SJSA1 (cell line): ENCODE measurements around the gene MMP3. TPM values are rescaled to one million over a fixed set of nuclear protein-coding genes. Genes with fewer than 3 reads are reported as not detected.

ENCODE experiments used
- DNase-seq, 2 experiments: peaks; one replicate each; pipeline ENCODE4 v3.0.0-alpha.2; 2015 to 2020; ENCODE audit warnings: low spot score in 2 of 2, low read depth in 1 of 2
- H3K27ac ChIP-seq: fragments of 250-450 bp; sonication (Bioruptor Pico); 2 replicates; pipeline ENCODE4 v1.5.1; 2020; ENCODE audit warnings: mild to moderate bottlenecking, moderate library complexity
- H3K27me3 ChIP-seq: fragments of 250-450 bp; sonication (Bioruptor Pico); replicated peaks from 2 replicates; pipeline ENCODE4 v1.5.1; 2020; ENCODE audit warnings: mild to moderate bottlenecking, moderate library complexity
- H3K36me3 ChIP-seq: fragments of 250-450 bp; sonication (Bioruptor Pico); 2 replicates; pipeline ENCODE4 v1.5.1; 2020; ENCODE audit warnings: mild to moderate bottlenecking
- H3K4me1 ChIP-seq: fragments of 250-450 bp; sonication (Bioruptor Pico); replicated peaks from 2 replicates; pipeline ENCODE4 v1.6.1; 2021; ENCODE audit warnings: mild to moderate bottlenecking
- H3K4me3 ChIP-seq: fragments of 250-450 bp; sonication (Bioruptor Pico); 2 replicates; pipeline ENCODE4 v1.5.1; 2020; ENCODE audit warnings: mild to moderate bottlenecking
- H3K9me3 ChIP-seq: fragments of 250-450 bp; sonication (Bioruptor Pico); replicated peaks from 2 replicates; pipeline ENCODE4 v1.5.1; 2020; ENCODE audit warnings: mild to moderate bottlenecking
- total RNA-seq: library from RNA; depleted of rRNA; stranded (reverse); fragments of >200 nt; shearing (Covaris generic); gene quantifications from 2 replicates; pipeline ENCODE4 v1.2.3, GENCODE V29; 2014; rRNA removed

MMP3 gene
- total RNA-seq, 1 experiment from 2014 or later = 0.32 TPM

DNA sequence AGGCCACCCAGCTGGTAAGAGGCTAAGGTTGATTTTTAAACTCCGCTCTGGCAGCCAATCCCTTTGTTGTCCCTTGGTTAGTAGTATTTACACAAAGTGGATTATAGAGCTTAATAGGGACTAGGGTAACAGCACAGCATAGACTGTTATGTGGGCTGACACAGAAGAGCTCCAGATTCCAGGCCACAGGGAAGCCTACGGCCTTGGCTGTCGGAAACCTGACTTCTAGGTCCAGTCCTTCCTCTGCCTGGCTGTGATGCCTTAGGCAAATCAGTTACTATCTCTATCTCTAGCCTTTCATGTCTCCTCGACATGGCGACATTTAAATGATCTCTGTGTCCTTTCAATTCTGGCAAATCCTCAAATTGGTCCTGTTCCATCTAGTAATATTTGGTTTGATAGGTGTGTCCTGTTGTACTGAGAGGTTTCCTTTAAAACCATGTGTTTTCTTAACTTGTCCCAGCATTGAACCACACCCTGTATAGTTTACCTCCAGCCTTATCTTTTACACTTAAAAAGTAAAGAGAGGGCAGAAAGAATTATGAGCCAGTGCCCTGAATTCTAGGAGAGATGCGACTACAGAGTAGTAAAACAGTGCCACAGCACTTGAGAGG, 49.6 kb downstream of the MMP3 start:
- DNase-seq = no peak
- no peak overlapping the region for H3K27ac ChIP-seq
- H3K9me3 ChIP-seq = no peaks in the 10 kb centered on the region
- H3K4me3 ChIP-seq = no peak overlapping the region
- H3K4me1 ChIP-seq = peaks cover 4% of the 10 kb centered on the region; the same call in 1 of the 2 replicates
- no peaks in the 10 kb centered on the region for H3K27me3 ChIP-seq
- no peaks in the 10 kb centered on the region for H3K36me3 ChIP-seq

DNA sequence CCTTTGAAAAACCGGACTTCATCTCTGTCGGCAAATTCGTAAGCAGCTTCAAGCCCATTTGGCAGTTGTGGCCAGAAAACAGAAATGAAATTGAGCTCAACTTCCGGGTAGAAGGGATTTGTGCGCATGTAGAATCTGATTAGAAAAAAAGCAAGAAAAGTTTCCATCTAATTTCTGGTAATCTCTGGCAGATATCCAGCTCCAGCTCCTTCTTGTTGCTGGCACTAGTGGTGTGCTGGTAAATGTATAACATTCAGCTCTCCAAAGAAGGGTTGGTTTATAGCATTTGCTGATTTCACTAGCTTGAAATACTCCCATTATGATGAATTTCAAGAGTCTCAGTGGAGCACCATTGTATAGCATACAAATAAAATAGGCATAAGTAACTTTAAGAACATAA, 50.8 kb downstream of the MMP3 start:
- H3K36me3 ChIP-seq = no peaks in the 10 kb centered on the region
- H3K4me1 ChIP-seq = no peaks in the 10 kb centered on the region
- no peaks in the 10 kb centered on the region for H3K27me3 ChIP-seq
- no peak for DNase-seq
- H3K27ac ChIP-seq = no peak overlapping the region
- no peaks in the 10 kb centered on the region for H3K9me3 ChIP-seq
- H3K4me3 ChIP-seq = no peak overlapping the region

GRCh38 chr11:102791271-102792036, 52.0 kb downstream of the MMP3 start:
- Histone ChIP-seq H3K9me3 (no peaks in the 10 kb centered on the region), H3K36me3 (no peaks in the 10 kb centered on the region), H3K4me1 (no peaks in the 10 kb centered on the region), H3K27me3 (no peaks in the 10 kb centered on the region), H3K4me3 (no peak overlapping the region), H3K27ac (no peak overlapping the region)
- no peak for DNase-seq

GRCh38 chr11:102788334-102788995, 54.9 kb downstream of the MMP3 start:
- no peak for DNase-seq
- no peaks in the 10 kb centered on the region for H3K9me3 ChIP-seq

More at GRCh38 chr11:102788334-102788995, 54.9 kb downstream of the MMP3 start:
- Histone ChIP-seq H3K27ac (no peak overlapping the region), H3K4me1 (no peaks in the 10 kb centered on the region), H3K36me3 (no peaks in the 10 kb centered on the region), H3K27me3 (no peaks in the 10 kb centered on the region), H3K4me3 (no peak overlapping the region)

Other genes with a start within 250 kb of the MMP3 start
- gene MMP20, start 218.3 kb downstream of the MMP3 start, total RNA-seq = not detected in 2 replicates
- not detected in 2 replicates for gene MMP27, start 137.8 kb downstream of the MMP3 start, total RNA-seq
- gene MMP8, start 118.7 kb downstream of the MMP3 start, total RNA-seq = not detected in 2 replicates
- 0.63 TPM in 1 of 2 replicates, not detected in the other for gene MMP10, start 63.0 kb downstream of the MMP3 start, total RNA-seq
- gene MMP1, start 45.4 kb downstream of the MMP3 start, total RNA-seq = 0.29 and 1.1 TPM in 2 replicates
- 0.05 TPM in 1 of 2 replicates, not detected in the other for gene MMP12, start 31.4 kb upstream of the MMP3 start, total RNA-seq
- gene MMP13, start 112.1 kb upstream of the MMP3 start, total RNA-seq = not detected in 2 replicates
- gene DCUN1D5, start 248.6 kb upstream of the MMP3 start, total RNA-seq = 48.3 and 115 TPM in 2 replicates